Heart right ventricle (tissue), 16 donors: ENCODE data around the gene SFRP5. TPM values are rescaled to one million over a fixed set of nuclear protein-coding genes. Genes with fewer than 3 reads are reported as not detected.
A peak's percentile ranks its signal among the peaks of the same experiment; 100 is the strongest.

Experiments used
- ATAC-seq, 8 donors: fragments of 200-7000 bp; cut with Tn5 transposase; one replicate each; pipeline ENCODE4 v1.9.1; 2020; ENCODE audit warnings: mild to moderate bottlenecking in 8 of 8, moderate library complexity in 8 of 8, moderate number of reproducible peaks in 1 of 8
- DNase-seq, 2 donors: peaks; one replicate each; pipeline ENCODE4 v3.0.0-alpha.2; 2020
- H3K27ac ChIP-seq, 10 donors: fragments of 200-600 bp; sonication (generic) in 2 of 10; one replicate each; pipeline versions ENCODE4 v1.5.0 to v1.8.0; 2020 to 2022; ENCODE audit warnings: mild to moderate bottlenecking in 3 of 10
- H3K27me3 ChIP-seq, 7 donors: fragments of 200-600 bp; one replicate each; pipeline ENCODE4 v1.8.0; 2021 to 2022; ENCODE audit warnings: mild to moderate bottlenecking in 2 of 7
- H3K36me3 ChIP-seq, 9 donors: fragments of 200-600 bp; sonication (generic) in 1 of 9; one replicate each; pipeline versions ENCODE4 v1.5.0 to v1.8.0; 2020 to 2022; ENCODE audit warnings: mild to moderate bottlenecking in 2 of 9
- H3K4me1 ChIP-seq, 9 donors: fragments of 200-600 bp; sonication (generic) in 1 of 9; one replicate each; pipeline versions ENCODE4 v1.5.0 to v1.8.0; 2020 to 2022; ENCODE audit warnings: mild to moderate bottlenecking in 4 of 9
- H3K4me3 ChIP-seq, 10 donors: fragments of 200-600 bp; sonication (generic) in 2 of 10; one replicate each; pipeline versions ENCODE4 v1.5.0 to v1.8.0; 2020 to 2022; ENCODE audit warnings: mild to moderate bottlenecking in 7 of 10, moderate library complexity in 2 of 10
- H3K9me3 ChIP-seq, 11 donors: fragments of 200-600 bp in 10 of 11; sonication (generic) in 2 of 11; one replicate each; pipeline versions ENCODE4 v1.5.0 to v1.8.0; 2013 to 2022; ENCODE audit warnings: mild to moderate bottlenecking in 2 of 11, control low read depth in 1 of 11, moderate library complexity in 1 of 11
- CTCF ChIP-seq, 9 donors: fragments of 200-600 bp; sonication (generic) in 2 of 9; IDR thresholded peaks; one replicate each; pipeline versions ENCODE4 v1.5.0 to v1.8.0; 2021 to 2022; ENCODE audit warnings: antibody characterized with exemption in 9 of 9, mild to moderate bottlenecking in 5 of 9, moderate library complexity in 1 of 9
- WGBS, 2 donors: extraction: QIAGEN DNeasy Blood & Tissue Kit; methylation state at CpG; one replicate each; pipeline ENCODE4 v1.1.7; 2013; ENCODE audit warnings: inconsistent platforms in 1 of 2; 5-methylcytosine and 5-hydroxymethylcytosine counted together
- intact Hi-C, 10 donors: fragments of 100-400 bp; cut with DNase I; formaldehyde crosslinking; loops; one replicate each; pipeline versions ENCODE4 v1.11.1 to v1.14.2; 2022
- polyA plus RNA-seq, 2 donors: library from polyadenylated mRNA; stranded (reverse); fragments of 200-250 nt; gene quantifications; one replicate each; pipeline ENCODE4 v1.2.3, GENCODE V29; 2013
- total RNA-seq, 10 donors: library from RNA; stranded (reverse); fragmentation: NEBNext Ultra II Directional in 3 of 10; extraction: Animal tissue kit (Norgen Biotek cat#: 25700) in 3 of 10; gene quantifications; one replicate each; pipeline versions ENCODE4 v1.2.1 to v1.2.4, GENCODE V29; 2021 to 2023
- donor health status: Arrhythmogenic right ventricular cardiomyopathy.
- donor health status: ischemic (EF 13 %, LVEDD 7.1; RV severe dilation, severe dysfunction).
- donor health status: healthy with polysubstance abuse.
- donor health status: DM: no; HTN: yes; CAD: no.
- donor health status: DM: no; HTN: no; CAD: no.
- donor health status: ischemic (EF 25% LVEDD 6.9; RV normal size, moderate dysfunction).
- donor health status: ischemic (EF 25% LVEDD 5.7; RV mildly dilated, moderate dysfunction).
- donor health status: healthy.
- donor health status: DM: yes; HTN: yes; CAD: no.
- donor health status: Ischemic cardiomyopathy.
- donor health status: ischemic (EF 35%, LVEDD 5.7; RV mildly dilated, moderate dysfunction).
- donor health status: nonischemic (EF 11% LVEDD 7.7; RV severe dilation, severe dysfunction).
- donor health status: DM: yes; HTN: yes; CAD: no.
- donor health status: PGD.
- donor health status: ischemic (EF 29% LVEDD 5.4; RV normal size, mild dysfunction).
- donor health status: nonischemic (EF 23%, LVEDD 6.1; RV moderate dilation, normal function).

Gene SFRP5
- total and polyA plus RNA-seq, 12 donors = 0.19 to 4.3 (median 1.0) TPM; not detected in 2

DNA sequence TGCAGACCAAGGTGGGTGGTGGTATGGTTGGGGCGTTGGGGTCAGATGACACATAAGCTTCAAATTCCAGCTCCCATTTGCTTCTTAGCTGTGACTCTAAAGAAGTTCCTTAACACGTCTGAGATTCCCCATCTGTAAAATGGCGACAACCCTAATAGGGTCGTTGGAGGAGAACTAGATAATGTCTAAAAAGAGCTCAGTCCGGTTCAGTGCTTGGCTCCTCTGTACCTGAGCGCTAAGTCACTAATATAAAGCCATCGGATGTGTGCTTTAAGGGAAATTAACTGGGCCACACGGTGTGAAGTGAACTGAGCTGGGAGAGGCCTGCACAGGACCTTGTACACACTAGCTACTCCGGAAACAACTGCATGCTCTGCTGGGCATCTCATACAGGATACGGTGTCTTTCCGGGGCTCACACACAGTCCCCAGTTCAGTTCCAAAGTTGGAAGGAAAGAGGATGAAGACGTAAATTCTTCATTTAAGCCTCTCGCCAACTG, 35.3 kb downstream of the SFRP5 start:
- H3K4me1 ChIP-seq = peaks cover 3 to 33% (median 18%) of the 10 kb centered on the region in 9 donors
- 68 to 74% methylated on average over 13 of the region's 13 CpGs for WGBS, 2 donors
- peak overlapping the region; percentile 49 to 96 (median 94) for H3K27ac ChIP-seq
- TF ChIP-seq CTCF (IDR thresholded peaks at IDR 0.05) = no peak
- no peak for DNase-seq
- peak overlapping the region in 8 of 10 donors; percentile 65 to 96 (median 89) for H3K4me3 ChIP-seq
- ATAC-seq = peak; percentile 6 to 34 (median 24)
- no peaks in the 10 kb centered on the region for H3K27me3 ChIP-seq
- H3K9me3 ChIP-seq = no peaks in the 10 kb centered on the region
- intact Hi-C loops = loop anchor here in 3 of 10 donors (2.0 to 5.0 kb wide), 3 partner anchors 49 to 334 kb away; partner anchors contain the start of genes AVPI1 (in 3 of the 3) and RRP12 (in 1 of the 3)
- H3K36me3 ChIP-seq = peaks cover 0 to 31% (median 6%) of the 10 kb centered on the region in 9 donors

DNA sequence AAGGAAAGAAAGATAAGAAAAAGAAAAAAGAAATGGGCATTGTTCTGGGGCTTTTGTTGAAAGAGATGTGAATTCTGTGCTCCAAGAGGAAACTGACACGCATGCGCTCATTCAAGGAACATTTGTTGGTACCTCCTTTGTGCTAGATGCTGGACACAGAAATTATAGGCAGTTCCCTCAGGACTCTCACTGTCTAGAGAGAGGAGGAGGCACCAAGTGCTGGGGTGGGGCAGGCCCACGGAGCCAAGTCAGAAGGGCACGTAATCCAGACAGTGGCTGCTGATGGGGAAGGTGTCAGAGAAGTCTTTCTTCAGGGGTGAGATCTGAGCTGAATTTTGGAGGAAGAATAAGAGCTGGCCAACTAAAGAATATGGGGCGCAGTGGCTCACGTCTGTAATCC, 37.8 kb downstream of the SFRP5 start:
- H3K4me3 ChIP-seq = no peak overlapping the region
- no peak overlapping the region for H3K27ac ChIP-seq
- DNase-seq (no peak), ATAC-seq (no peak)
- intact Hi-C loops = loop anchor here in 6 of 10 donors (2.0 to 5.0 kb wide), 4 partner anchors 25 to 57 kb away; no protein-coding TSS in a partner anchor
- 87 to 88% methylated on average over 6 of the region's 6 CpGs for WGBS, 2 donors
- TF ChIP-seq CTCF (IDR thresholded peaks at IDR 0.05) = no peak
- H3K4me1 ChIP-seq = peaks cover 3 to 23% (median 18%) of the 10 kb centered on the region in 9 donors
- H3K27me3 ChIP-seq = no peaks in the 10 kb centered on the region
- no peaks in the 10 kb centered on the region for H3K9me3 ChIP-seq
- peaks cover 0 to 7% (median 0%) of the 10 kb centered on the region in 9 donors for H3K36me3 ChIP-seq

DNA sequence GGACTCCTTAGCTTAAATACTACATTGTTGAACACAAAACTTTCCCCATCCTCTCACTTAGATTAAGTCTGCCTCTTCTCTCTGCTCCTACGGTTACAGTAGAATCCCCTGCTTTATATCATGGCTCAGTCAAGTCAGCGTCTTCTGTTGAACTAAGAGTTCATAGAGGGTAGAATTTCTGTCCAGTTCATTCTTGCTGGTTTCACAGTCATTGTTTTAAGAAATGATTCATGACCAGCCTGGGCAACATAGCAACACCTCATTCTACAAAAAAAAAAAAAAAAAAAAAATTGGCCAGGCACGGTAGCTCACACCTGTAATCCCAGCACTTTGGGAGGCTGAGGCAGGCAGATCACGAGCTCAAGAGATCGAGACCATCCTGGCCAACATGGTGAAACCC, 38.5 kb downstream of the SFRP5 start:
- no peak for TF ChIP-seq CTCF (IDR thresholded peaks at IDR 0.05)
- H3K4me1 ChIP-seq = peaks cover under 1 to 15% (median 11%) of the 10 kb centered on the region in 9 donors
- intact Hi-C loops = loop anchor here in 6 of 10 donors (5.0 kb wide), 3 partner anchors 36 to 56 kb away; no protein-coding TSS in a partner anchor
- no peak for ATAC-seq
- no peak overlapping the region for H3K4me3 ChIP-seq
- DNase-seq = no peak
- no peaks in the 10 kb centered on the region for H3K36me3 ChIP-seq
- WGBS, 2 donors = 75 to 80% methylated on average over 5 of the region's 5 CpGs
- no peak overlapping the region for H3K27ac ChIP-seq
- no peaks in the 10 kb centered on the region for H3K9me3 ChIP-seq
- H3K27me3 ChIP-seq = no peaks in the 10 kb centered on the region

- Histone ChIP-seq H3K4me3 (no peak overlapping the region), H3K36me3 (no peaks in the 10 kb centered on the region), H3K27me3 (no peaks in the 10 kb centered on the region), H3K9me3 (no peaks in the 10 kb centered on the region), H3K4me1 (peaks cover 0 to 9% (median 4%) of the 10 kb centered on the region in 9 donors), H3K27ac (no peak overlapping the region)
- ATAC-seq (no peak), DNase-seq (no peak)
- 68 to 73% methylated on average over 4 of the region's 4 CpGs for WGBS, 2 donors
- TF ChIP-seq CTCF (IDR thresholded peaks at IDR 0.05) = peak in 2 of 9 donors; percentile 6 to 11
- intact Hi-C loops = loop anchor here in 6 of 10 donors (5.0 kb wide), 3 partner anchors 35 to 55 kb away; no protein-coding TSS in a partner anchor
Observed at GRCh38 chr10:97732052-97732359, 39.8 kb downstream of the SFRP5 start.
